Left lung (tissue), 10 donors: ENCODE results near the gene CDKN2AIP. TPM values are rescaled to one million over a fixed set of nuclear protein-coding genes. Genes with fewer than 3 reads are reported as not detected.

Experiments
- ATAC-seq: fragments of 200-7000 bp; cut with Tn5 transposase; one replicate; pipeline ENCODE4 v1.9.1; 2020; ENCODE audit warnings: moderate library complexity
- DNase-seq, 4 donors: peaks; one replicate each; pipeline ENCODE4 v3.0.0-alpha.2; 2013 to 2020
- H3K27ac ChIP-seq, 2 donors: fragments of 200-600 bp; sonication (generic) in 1 of 2; one replicate each; pipeline versions ENCODE4 v1.5.0 to v1.8.0; 2020 to 2021
- H3K27me3 ChIP-seq, 2 donors: fragments of 200-600 bp; sonication (generic) in 1 of 2; one replicate each; pipeline versions ENCODE4 v1.5.0 to v1.8.0; 2020 to 2021
- H3K36me3 ChIP-seq, 2 donors: fragments of 200-600 bp; sonication (generic) in 1 of 2; one replicate each; pipeline versions ENCODE4 v1.5.0 to v1.8.0; 2020 to 2021
- H3K4me1 ChIP-seq, 2 donors: fragments of 200-600 bp; one replicate each; pipeline ENCODE4 v1.8.0; 2021
- H3K4me3 ChIP-seq, 2 donors: fragments of 200-600 bp; sonication (generic) in 1 of 2; one replicate each; pipeline versions ENCODE4 v1.5.0 to v1.8.0; 2020 to 2021; ENCODE audit warnings: mild to moderate bottlenecking in 1 of 2
- H3K9me3 ChIP-seq, 2 donors: fragments of 200-600 bp; sonication (generic) in 1 of 2; one replicate each; pipeline versions ENCODE4 v1.5.0 to v1.8.0; 2020 to 2021
- intact Hi-C, 2 donors: fragments of 100-400 bp; cut with DNase I; formaldehyde crosslinking; loops; one replicate each; pipeline versions ENCODE4 v1.11.2 to v1.14.2; 2022
- polyA plus RNA-seq, 6 donors: library from polyadenylated mRNA; unstranded; fragments of 120-200 nt; gene quantifications; one replicate each; pipeline ENCODE4 v1.2.1, GENCODE V29; 2013; ENCODE audit not compliant: insufficient read length in 6 of 6
- total RNA-seq, 2 donors: library from RNA; stranded (reverse); fragmentation: NEBNext Ultra II Directional; extraction: Animal tissue kit (Norgen Biotek cat#: 25700); gene quantifications; one replicate each; pipeline ENCODE4 v1.2.1, GENCODE V29; 2021
- TF ChIP-seq, protein P1 (sequence below), 2 donors: fragments of 200-600 bp; sonication (generic) in 1 of 2; IDR thresholded peaks; one replicate each; pipeline versions ENCODE4 v1.5.0 to v1.8.0; 2021; ENCODE audit warnings: antibody characterized with exemption in 2 of 2
- donor health status: DM: no; HTN: yes; CAD: no.
- donor health status: DM: no; HTN: no; CAD: no.

CDKN2AIP gene
- total and polyA plus RNA-seq, 8 donors = 10.1 to 33.3 (median 30.5) TPM

DNA sequence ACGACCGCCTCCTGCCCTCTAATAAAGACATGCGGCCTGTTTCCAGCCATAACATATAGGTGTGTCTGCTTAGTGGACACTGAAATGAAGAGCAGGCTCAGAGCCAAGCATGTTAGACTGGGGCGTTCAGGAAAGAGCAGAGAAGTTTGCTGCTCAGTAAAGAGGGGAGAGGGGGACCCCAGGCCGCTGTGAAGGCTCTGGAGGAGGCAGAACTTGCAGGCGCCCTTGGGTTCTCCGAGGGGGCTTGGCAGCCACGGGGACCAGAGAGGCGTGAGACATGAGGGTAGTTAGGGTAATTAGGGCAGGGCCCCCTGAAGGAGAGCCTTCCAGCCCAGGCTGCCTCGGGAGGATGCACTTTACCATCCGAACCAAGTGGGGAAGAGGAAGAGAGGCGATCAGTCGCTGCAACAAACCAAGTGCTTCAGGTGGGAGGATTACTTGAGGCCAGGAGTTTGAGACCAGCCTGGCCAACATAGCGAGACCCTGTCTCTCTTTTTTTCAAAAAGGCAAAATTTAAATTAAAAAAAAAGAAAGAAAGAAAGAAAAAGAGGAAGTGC, 46.6 kb upstream of the CDKN2AIP start:
- no peaks in the 10 kb centered on the region for H3K36me3 ChIP-seq
- intact Hi-C loops = no loop called here
- peaks cover 0 to 43% of the 10 kb centered on the region in 2 donors for H3K4me1 ChIP-seq
- H3K27ac ChIP-seq = peak overlapping the region in 1 of 2 donors; percentile 87
- no peaks in the 10 kb centered on the region for H3K9me3 ChIP-seq
- no peaks in the 10 kb centered on the region for H3K27me3 ChIP-seq
- TF ChIP-seq, protein P1, sequence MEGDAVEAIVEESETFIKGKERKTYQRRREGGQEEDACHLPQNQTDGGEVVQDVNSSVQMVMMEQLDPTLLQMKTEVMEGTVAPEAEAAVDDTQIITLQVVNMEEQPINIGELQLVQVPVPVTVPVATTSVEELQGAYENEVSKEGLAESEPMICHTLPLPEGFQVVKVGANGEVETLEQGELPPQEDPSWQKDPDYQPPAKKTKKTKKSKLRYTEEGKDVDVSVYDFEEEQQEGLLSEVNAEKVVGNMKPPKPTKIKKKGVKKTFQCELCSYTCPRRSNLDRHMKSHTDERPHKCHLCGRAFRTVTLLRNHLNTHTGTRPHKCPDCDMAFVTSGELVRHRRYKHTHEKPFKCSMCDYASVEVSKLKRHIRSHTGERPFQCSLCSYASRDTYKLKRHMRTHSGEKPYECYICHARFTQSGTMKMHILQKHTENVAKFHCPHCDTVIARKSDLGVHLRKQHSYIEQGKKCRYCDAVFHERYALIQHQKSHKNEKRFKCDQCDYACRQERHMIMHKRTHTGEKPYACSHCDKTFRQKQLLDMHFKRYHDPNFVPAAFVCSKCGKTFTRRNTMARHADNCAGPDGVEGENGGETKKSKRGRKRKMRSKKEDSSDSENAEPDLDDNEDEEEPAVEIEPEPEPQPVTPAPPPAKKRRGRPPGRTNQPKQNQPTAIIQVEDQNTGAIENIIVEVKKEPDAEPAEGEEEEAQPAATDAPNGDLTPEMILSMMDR (IDR thresholded peaks at IDR 0.05) = no peak
- ATAC-seq (no peak), DNase-seq (no peak)
- peak overlapping the region; percentile 26 to 37 for H3K4me3 ChIP-seq

DNA sequence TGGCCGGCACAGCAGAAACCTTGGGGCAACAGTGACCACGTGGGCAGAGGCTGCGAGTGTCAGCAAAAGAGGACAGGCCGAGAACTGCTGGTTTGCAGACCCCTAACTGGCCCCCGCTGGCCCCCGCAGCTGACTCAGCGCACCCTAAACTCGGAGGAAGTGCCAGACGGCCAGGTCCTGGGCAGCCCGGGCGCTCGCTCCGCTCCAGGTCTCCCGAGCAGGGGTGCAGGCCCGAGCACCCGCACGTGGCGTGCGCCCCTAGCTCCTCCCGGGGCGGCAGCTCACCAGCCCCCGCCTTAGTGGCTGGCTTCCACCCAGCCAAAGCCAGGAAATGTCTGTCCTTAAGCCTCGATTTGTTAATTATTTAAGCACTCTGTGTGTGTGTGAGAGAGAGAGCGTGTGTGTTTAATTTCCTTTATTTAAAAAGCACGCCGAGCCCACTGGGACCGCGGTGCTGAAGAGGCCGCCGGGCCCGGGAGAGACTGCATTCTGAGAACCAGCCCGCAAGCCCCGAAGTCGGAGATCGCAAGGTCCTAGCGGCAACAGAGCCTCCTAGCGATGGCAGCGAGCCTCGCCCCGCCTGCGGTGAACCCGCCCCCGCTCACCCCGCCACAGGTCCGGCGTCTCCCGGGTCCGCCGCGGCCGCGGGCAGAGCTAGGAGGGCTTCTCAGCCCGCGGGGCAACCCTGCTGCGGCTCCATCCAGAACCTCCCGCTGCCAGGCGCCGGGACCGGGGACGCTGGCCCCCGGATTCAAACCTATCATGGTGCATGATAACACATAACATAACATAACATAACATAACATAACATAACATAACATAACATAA, 45.9 kb upstream of the CDKN2AIP start:
- no peaks in the 10 kb centered on the region for H3K36me3 ChIP-seq
- peak; percentile 96 for ATAC-seq
- intact Hi-C loops = no loop called here
- no peaks in the 10 kb centered on the region for H3K27me3 ChIP-seq
- DNase-seq = peak; percentile 51 to 95 (median 74)
- TF ChIP-seq, protein P1 (IDR thresholded peaks at IDR 0.05) = peak; percentile 35 to 63
- H3K4me3 ChIP-seq = peak overlapping the region; percentile 26 to 37
- peak overlapping the region; percentile 21 to 87 for H3K27ac ChIP-seq
- H3K9me3 ChIP-seq = no peaks in the 10 kb centered on the region
- H3K4me1 ChIP-seq = peaks cover 0 to 40% of the 10 kb centered on the region in 2 donors

DNA sequence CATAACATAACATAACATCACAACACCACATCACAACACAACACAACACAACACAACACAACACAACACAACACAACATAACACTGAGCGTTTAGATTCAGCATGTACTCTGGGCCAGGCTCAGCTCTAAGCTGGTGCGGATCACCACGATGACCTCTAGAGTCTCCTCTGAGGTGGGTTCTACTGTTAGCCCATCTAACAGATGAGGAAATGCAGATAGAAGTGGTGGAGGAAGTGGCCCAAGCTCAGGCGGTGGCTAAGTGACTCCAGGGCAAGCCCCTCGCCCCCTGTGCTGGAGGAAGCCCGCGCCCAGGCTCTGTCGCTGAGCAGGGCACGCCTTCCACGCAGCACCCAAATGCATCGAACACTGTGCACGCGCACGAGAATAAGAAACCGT, 45.3 kb upstream of the CDKN2AIP start:
- TF ChIP-seq, protein P1 (IDR thresholded peaks at IDR 0.05) = no peak

GRCh38 chr4:183399616-183400015, 44.8 kb upstream of the CDKN2AIP start:
- DNase-seq = no peak
- intact Hi-C loops = no loop called here

More for the DNA sequence above, 45.3 kb upstream of the CDKN2AIP start:
- peak overlapping the region in 1 of 2 donors; percentile 87 for H3K27ac ChIP-seq
- no peaks in the 10 kb centered on the region for H3K36me3 ChIP-seq
- intact Hi-C loops = no loop called here
- peak overlapping the region in 1 of 2 donors; percentile 37 for H3K4me3 ChIP-seq
- H3K9me3 ChIP-seq = no peaks in the 10 kb centered on the region
- DNase-seq (no peak), ATAC-seq (peak; percentile 11)
- H3K4me1 ChIP-seq = peaks cover 0 to 40% of the 10 kb centered on the region in 2 donors
- no peaks in the 10 kb centered on the region for H3K27me3 ChIP-seq

More at GRCh38 chr4:183399616-183400015, 44.8 kb upstream of the CDKN2AIP start:
- H3K9me3 ChIP-seq = no peaks in the 10 kb centered on the region
- H3K36me3 ChIP-seq = no peaks in the 10 kb centered on the region
- H3K4me3 ChIP-seq = no peak overlapping the region
- no peaks in the 10 kb centered on the region for H3K27me3 ChIP-seq
- no peak for ATAC-seq
- TF ChIP-seq, protein P1 (IDR thresholded peaks at IDR 0.05) = no peak
- peak overlapping the region in 1 of 2 donors; percentile 87 for H3K27ac ChIP-seq
- H3K4me1 ChIP-seq = peaks cover 0 to 40% of the 10 kb centered on the region in 2 donors
